Stimulated activated effector memory CD8-positive, alpha-beta T cell treated with anti-CD3 and anti-CD28 coated beads, Interleukin-12 subunit alpha, Interleukin-12 subunit beta, amount 100 ng/mL, for 72 hours (primary cell): ENCODE measurements around the gene PMF1.
"Not testable (repeated sequence)": the region's sequence is repeated elsewhere in the genome, so short reads cannot be mapped to it uniquely, and the experiment has no call there.

ENCODE experiments used
- ATAC-seq: fragments of 150-1000 bp; cut with Tn5 transposase; 2 replicates; pipeline ENCODE4 v1.10.0; 2021
- DNase-seq, 2 donors: peaks; one replicate each; pipeline ENCODE4 v3.0.0; 2021 to 2022; ENCODE audit warnings: low spot score in 2 of 2
- H3K27ac Mint-ChIP-seq: one replicate; pipeline ENCODE4 v1.8.0; 2022; ENCODE audit warnings: mild to moderate bottlenecking, mixed read lengths
- H3K36me3 Mint-ChIP-seq: one replicate; pipeline ENCODE4 v1.8.0; 2022; ENCODE audit warnings: mild to moderate bottlenecking, mixed read lengths
- H3K4me1 Mint-ChIP-seq: one replicate; pipeline ENCODE4 v1.8.0; 2022; ENCODE audit warnings: mixed read lengths
- H3K4me3 Mint-ChIP-seq: one replicate; pipeline ENCODE4 v1.8.0; 2022; ENCODE audit warnings: mild to moderate bottlenecking, mixed read lengths
- H3K9me3 Mint-ChIP-seq: one replicate; pipeline ENCODE4 v1.8.0; 2022; ENCODE audit warnings: mixed read lengths

PMF1 gene

GRCh38 chr1:156191292-156191964, 21.4 kb upstream of the PMF1 start:
- H3K4me3 Mint-ChIP-seq: no peak overlapping the region
- H3K4me1 Mint-ChIP-seq: peaks cover 34% of the 10 kb centered on the region
- ATAC-seq (no peak), DNase-seq (no peak)
- no peaks in the 10 kb centered on the region for H3K9me3 Mint-ChIP-seq
- H3K36me3 Mint-ChIP-seq: peaks cover 10% of the 10 kb centered on the region
- H3K27ac Mint-ChIP-seq: no peak overlapping the region

DNA sequence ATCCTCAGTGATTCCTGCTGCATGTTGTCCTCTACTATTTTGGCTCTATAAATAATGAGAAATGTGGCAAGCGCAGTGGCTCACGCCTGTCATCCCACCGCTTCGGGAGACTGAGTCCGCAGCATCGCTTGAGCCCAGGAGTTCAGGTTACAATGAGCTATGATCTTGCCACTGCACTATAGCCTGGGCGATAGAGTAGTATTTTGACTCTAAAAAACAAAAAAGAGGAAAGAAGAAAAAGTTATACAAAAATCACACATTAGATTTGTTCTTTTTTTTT, 19.7 kb upstream of the PMF1 start:
- peaks cover 48% of the 10 kb centered on the region for H3K4me1 Mint-ChIP-seq
- DNase-seq: no peak
- ATAC-seq: no peak
- peaks cover 18% of the 10 kb centered on the region for H3K36me3 Mint-ChIP-seq
- peak overlapping the region; percentile 96 for H3K27ac Mint-ChIP-seq
- H3K4me3 Mint-ChIP-seq: peak overlapping the region; percentile 97
- no peaks in the 10 kb centered on the region for H3K9me3 Mint-ChIP-seq

GRCh38 chr1:156193488-156194299, 19.1 kb upstream of the PMF1 start, which contains the start of gene SLC25A44:
Gene SLC25A44, plus strand, starts transcription at chr1:156194104. Its CDS starts 5,744 bp downstream, at chr1:156199848.
- peak; percentile 90 to 100 for DNase-seq
- Mint-ChIP-seq H3K9me3 (no peaks in the 10 kb centered on the region), H3K36me3 (peaks cover 18% of the 10 kb centered on the region), H3K4me3 (peak within 1 kb of the TSS; percentile 97), H3K27ac (peak within 1 kb of the TSS; percentile 96), H3K4me1 (peaks cover 54% of the 10 kb centered on the region)
- peak; percentile 97 for ATAC-seq

DNA sequence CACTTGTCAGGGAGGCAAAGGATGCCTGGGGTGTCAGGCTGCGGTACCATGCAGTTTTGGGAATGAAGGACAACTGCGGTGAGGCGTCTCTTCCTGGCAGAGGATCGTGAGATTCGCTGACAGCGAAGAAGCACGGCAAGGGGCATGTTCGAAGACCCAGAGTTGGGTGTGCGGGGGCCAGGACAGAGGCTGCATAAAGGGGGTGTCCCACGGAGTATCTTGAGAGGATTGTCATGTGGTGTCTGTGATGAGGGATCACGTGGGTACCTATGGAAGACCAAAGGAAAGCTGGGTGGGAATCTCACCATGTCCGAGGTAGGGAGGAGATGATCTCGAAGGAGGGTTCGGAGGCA, 18.5 kb upstream of the PMF1 start:
- no peak for DNase-seq
- H3K27ac Mint-ChIP-seq: peak overlapping the region; percentile 96
- peaks cover 18% of the 10 kb centered on the region for H3K36me3 Mint-ChIP-seq
- no peak for ATAC-seq
- H3K9me3 Mint-ChIP-seq: no peaks in the 10 kb centered on the region
- peak overlapping the region; percentile 97 for H3K4me3 Mint-ChIP-seq
- peaks cover 60% of the 10 kb centered on the region for H3K4me1 Mint-ChIP-seq

DNA sequence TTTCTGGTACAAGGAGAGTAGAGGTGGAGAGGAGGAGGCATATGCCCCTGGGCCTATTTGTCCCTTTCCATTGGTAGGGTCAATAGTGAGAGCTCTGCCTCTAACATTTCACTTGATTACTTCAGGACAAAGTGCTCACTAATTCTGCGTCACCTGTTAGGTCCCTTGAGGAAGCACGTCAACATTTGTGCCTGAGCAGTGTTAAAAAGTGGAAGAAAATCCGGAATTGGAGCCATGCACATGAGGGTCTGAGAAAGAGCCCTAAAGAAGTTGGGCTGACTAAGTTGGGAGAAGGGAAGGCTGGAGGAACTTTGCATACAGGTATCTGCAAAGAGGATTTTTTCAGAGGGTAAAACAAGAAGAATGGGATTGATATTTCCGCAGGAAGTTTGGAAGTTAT, 17.0 kb upstream of the PMF1 start:
- no peak for ATAC-seq
- Mint-ChIP-seq H3K4me3 (peak overlapping the region; percentile 97), H3K27ac (peak overlapping the region; percentile 20)

GRCh38 chr1:156196445-156196844, 16.4 kb upstream of the PMF1 start:
- no peak for DNase-seq
- Mint-ChIP-seq H3K9me3 (no peaks in the 10 kb centered on the region), H3K27ac (peak overlapping the region; percentile 20), H3K4me1 (peaks cover 75% of the 10 kb centered on the region), H3K36me3 (peaks cover 18% of the 10 kb centered on the region), H3K4me3 (peak overlapping the region; percentile 97)
- no peak for ATAC-seq

More for the DNA sequence above, 17.0 kb upstream of the PMF1 start:
- H3K9me3 Mint-ChIP-seq: no peaks in the 10 kb centered on the region
- H3K4me1 Mint-ChIP-seq: peaks cover 75% of the 10 kb centered on the region
- DNase-seq: no peak
- H3K36me3 Mint-ChIP-seq: peaks cover 18% of the 10 kb centered on the region

DNA sequence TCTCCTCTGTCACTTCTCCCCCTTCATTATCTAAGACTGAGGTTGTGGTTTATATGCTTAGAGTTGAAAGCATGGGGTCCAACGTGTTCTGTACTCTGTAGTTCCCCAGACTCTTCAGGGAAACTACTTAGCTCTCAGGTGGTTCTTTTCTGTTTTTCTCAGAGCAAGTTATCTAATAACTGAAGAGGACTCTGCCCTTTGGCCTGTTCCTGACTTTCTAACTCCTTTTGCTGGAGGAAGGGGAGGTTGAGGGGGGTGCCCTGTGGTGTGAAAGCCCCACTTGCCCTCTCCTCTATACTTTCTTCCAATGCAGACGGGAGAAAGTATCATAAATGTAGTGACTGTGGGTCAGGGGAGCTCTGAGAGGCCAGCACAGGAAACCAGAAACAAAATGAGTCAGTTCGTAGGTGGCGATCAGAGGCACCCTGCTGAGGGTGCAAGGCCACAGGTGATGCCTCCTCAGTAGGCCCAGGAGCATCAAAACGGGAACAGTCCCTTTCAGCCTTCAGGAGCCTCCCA, 13.9 kb upstream of the PMF1 start:
- peaks cover 12% of the 10 kb centered on the region for H3K36me3 Mint-ChIP-seq
- peak overlapping the region; percentile 90 for H3K27ac Mint-ChIP-seq
- H3K4me3 Mint-ChIP-seq: no peak overlapping the region
- DNase-seq: no peak
- peaks cover 59% of the 10 kb centered on the region for H3K4me1 Mint-ChIP-seq
- H3K9me3 Mint-ChIP-seq: no peaks in the 10 kb centered on the region
- ATAC-seq: peak; percentile 88

GRCh38 chr1:156200044-156200443, 12.8 kb upstream of the PMF1 start:
- DNase-seq (no peak), ATAC-seq (peak; percentile 45)
- Mint-ChIP-seq H3K36me3 (peaks cover 7% of the 10 kb centered on the region), H3K4me3 (no peak overlapping the region), H3K27ac (peak overlapping the region; percentile 90), H3K4me1 (peaks cover 52% of the 10 kb centered on the region), H3K9me3 (no peaks in the 10 kb centered on the region)

GRCh38 chr1:156203331-156203730, 9.5 kb upstream of the PMF1 start:
- Mint-ChIP-seq H3K4me3 (no peak overlapping the region), H3K9me3 (no peaks in the 10 kb centered on the region), H3K27ac (no peak overlapping the region), H3K4me1 (peaks cover 24% of the 10 kb centered on the region), H3K36me3 (no peaks in the 10 kb centered on the region)
- DNase-seq: no peak
- ATAC-seq: no peak

GRCh38 chr1:156204686-156205085, 8.1 kb upstream of the PMF1 start:
- Mint-ChIP-seq H3K4me3 (no peak overlapping the region), H3K4me1 (peaks cover 11% of the 10 kb centered on the region), H3K27ac (no peak overlapping the region), H3K36me3 (no peaks in the 10 kb centered on the region), H3K9me3 (no peaks in the 10 kb centered on the region)
- ATAC-seq (no peak), DNase-seq (no peak)

GRCh38 chr1:156211243-156211642, 1.6 kb upstream of the PMF1 start:
- Mint-ChIP-seq H3K36me3 (peaks cover 57% of the 10 kb centered on the region), H3K4me1 (peaks cover 23% of the 10 kb centered on the region), H3K9me3 (no peaks in the 10 kb centered on the region), H3K4me3 (no peak overlapping the region), H3K27ac (peak overlapping the region; percentile 95)
- ATAC-seq (no peak), DNase-seq (no peak)

GRCh38 chr1:156212130-156212529, 677 bp upstream of the PMF1 start:
- ATAC-seq: no peak
- DNase-seq: no peak
- Mint-ChIP-seq H3K27ac (peak overlapping the region; percentile 95), H3K9me3 (no peaks in the 10 kb centered on the region), H3K4me1 (peaks cover 23% of the 10 kb centered on the region), H3K36me3 (peaks cover 59% of the 10 kb centered on the region), H3K4me3 (peak overlapping the region; percentile 87)

- ATAC-seq: no peak
- Mint-ChIP-seq H3K9me3 (no peaks in the 10 kb centered on the region), H3K4me1 (peaks cover 35% of the 10 kb centered on the region), H3K36me3 (peaks cover 74% of the 10 kb centered on the region), H3K4me3 (peak overlapping the region; percentile 87), H3K27ac (peak overlapping the region; percentile 95)
- no peak for DNase-seq
Measured at GRCh38 chr1:156213644-156213966, 798 bp downstream of the PMF1 start.

DNA sequence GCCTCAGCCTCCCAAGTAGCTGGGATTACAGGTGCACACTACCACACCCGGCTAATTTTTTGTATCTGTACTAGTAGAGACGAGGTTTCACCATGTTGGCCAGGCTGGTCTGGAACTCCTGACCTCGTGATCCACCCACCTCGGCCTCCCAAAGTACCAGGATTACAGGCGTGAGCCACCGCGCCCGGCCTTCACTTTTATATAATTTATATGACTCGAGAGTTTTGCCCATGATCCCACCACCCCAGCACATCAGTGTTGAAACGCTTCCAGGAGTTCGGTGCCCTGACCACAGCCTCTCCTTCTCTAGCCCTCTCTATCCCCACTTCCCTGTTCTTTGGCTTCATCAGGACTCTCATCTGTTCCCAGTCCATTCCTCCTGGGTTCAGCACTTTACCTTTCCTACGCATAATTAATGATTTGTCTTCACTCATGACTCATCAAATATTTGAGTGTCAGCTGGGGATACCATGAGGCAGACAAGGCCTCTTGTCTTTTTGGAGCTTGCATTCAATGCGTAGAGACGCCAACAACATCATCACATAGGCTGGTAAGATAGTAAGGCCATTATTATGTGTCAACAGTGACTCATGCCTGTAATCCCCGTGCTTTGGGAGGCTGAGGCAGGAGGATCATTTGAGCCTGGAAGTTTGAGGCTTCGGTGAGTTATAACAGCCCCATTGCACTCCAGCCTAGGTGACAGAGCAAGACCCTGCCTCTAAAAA, 1.4 kb downstream of the PMF1 start:
- H3K9me3 Mint-ChIP-seq: no peaks in the 10 kb centered on the region
- ATAC-seq: peak; percentile 45
- H3K27ac Mint-ChIP-seq: peak overlapping the region; percentile 95
- peak overlapping the region; percentile 87 for H3K4me3 Mint-ChIP-seq
- H3K36me3 Mint-ChIP-seq: peaks cover 78% of the 10 kb centered on the region
- H3K4me1 Mint-ChIP-seq: peaks cover 37% of the 10 kb centered on the region
- peak in 1 of 2 donors; percentile 75 for DNase-seq

DNA sequence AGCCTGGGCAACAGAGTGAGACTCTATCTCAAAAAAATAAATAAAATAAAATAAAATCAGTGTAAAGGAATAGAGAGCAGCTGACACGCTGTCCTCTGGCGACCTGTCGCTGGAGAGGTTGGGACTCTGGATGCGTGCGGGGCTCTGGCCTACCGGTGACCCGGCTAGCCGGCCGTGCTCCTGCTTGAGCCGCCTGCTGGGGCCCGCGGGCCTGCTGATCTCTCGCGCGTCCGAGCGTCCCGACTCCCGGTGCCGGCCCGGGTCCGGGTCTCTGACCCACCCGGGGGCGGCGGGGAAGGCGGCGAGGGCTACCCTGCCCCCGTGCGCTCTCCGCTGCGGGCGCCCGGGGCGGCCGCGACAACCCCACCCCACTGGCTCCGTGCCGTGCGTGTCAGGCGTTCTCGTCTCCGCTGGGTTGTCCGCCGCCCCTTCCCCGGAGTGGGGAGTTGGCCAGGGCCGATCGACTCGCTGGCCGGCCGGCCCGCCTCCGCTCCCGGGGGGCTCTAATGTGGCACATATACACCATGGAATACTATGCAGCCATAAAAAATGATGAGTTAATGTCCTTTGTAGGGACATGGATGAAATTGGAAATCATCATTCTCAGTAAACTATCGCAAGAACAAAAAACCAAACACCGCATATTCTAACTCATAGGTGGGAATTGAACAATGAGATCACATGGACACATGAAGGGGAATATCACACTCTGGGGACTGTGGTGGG, 3.7 kb downstream of the PMF1 start:
- not testable (repeated sequence) for ATAC-seq, H3K9me3 Mint-ChIP-seq, DNase-seq
- Mint-ChIP-seq H3K36me3 (peaks cover 89% of the 10 kb centered on the region), H3K4me1 (peaks cover 56% of the 10 kb centered on the region), H3K4me3 (peak overlapping the region; percentile 63), H3K27ac (peak overlapping the region; percentile 95)
